ENCODE results near the gene SRSF5.

The SRSF5 gene

DNA sequence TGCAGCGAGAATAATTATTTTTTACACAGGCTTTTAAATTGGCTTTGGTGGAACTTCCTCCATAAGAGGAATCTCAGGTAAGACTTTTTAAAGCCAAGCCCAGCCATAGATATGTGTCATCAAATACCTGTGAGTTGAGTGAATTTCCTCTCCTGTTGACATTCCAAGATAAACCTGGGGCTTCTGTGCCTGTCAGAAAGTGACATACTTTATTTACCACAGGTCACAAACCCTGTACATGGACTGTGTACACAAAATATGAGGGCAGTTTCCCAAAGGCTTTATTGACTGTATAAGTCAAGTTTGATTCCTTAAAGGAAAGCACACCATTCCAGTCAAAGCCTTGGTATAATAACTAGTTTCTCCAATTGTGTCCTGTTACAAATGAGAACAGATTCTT is 25.9 kb upstream of the SRSF5 start:
- H3K36me3 Mint-ChIP-seq (ENCODE audit: low read depth) = no peaks in the 10 kb centered on the region
- no peak overlapping the region for H3K27ac Mint-ChIP-seq
- peaks cover 9% of the 10 kb centered on the region for H3K9me3 Mint-ChIP-seq
- TF ChIP-seq CTCF (IDR thresholded peaks at IDR 0.05; ENCODE audit: unreplicated experiment in 3 of 3) = no peak
- peaks cover 4% of the 10 kb centered on the region for H3K27me3 Mint-ChIP-seq (ENCODE audit: low read depth)
- no peak overlapping the region for H3K4me3 Mint-ChIP-seq
- no peaks in the 10 kb centered on the region for H3K4me1 Mint-ChIP-seq

DNA sequence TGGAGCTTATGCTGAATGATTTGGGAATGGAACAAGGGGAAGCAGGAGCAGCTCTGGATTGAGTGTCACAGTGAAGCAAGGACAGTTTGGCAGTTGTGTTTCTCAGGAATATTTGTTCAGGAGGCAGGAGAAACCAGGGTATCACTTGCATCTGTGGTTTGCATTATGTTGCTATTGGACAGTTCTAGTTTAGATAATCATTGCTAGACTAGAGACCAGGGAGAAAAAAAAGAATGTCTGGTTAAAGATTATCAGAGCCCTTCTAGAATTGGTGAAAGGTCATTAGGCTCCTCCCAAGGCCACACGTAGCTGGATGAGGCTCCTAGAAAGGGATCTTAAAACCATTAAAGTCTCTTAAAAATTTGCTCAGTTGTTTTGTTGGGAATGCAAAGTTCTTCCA is 17.0 kb upstream of the SRSF5 start:
- H3K36me3 Mint-ChIP-seq (ENCODE audit: low read depth) = no peaks in the 10 kb centered on the region
- peaks cover 2% of the 10 kb centered on the region for H3K9me3 Mint-ChIP-seq
- peaks cover 3% of the 10 kb centered on the region for H3K27me3 Mint-ChIP-seq (ENCODE audit: low read depth)
- no peaks in the 10 kb centered on the region for H3K4me1 Mint-ChIP-seq
- no peak overlapping the region for H3K4me3 Mint-ChIP-seq
- no peak for TF ChIP-seq CTCF (IDR thresholded peaks at IDR 0.05; ENCODE audit: unreplicated experiment in 3 of 3)
- H3K27ac Mint-ChIP-seq = peak overlapping the region; percentile 2 to 71 (median 47)

GRCh38 chr14:69750495-69750894 is 16.4 kb upstream of the SRSF5 start:
- Mint-ChIP-seq H3K27ac (peak overlapping the region; percentile 2 to 71 (median 47)), H3K27me3 (ENCODE audit: low read depth) (peaks cover 3% of the 10 kb centered on the region), H3K4me1 (no peaks in the 10 kb centered on the region), H3K4me3 (no peak overlapping the region), H3K9me3 (peaks cover 2% of the 10 kb centered on the region), H3K36me3 (ENCODE audit: low read depth) (no peaks in the 10 kb centered on the region)
- no peak for TF ChIP-seq CTCF (IDR thresholded peaks at IDR 0.05; ENCODE audit: unreplicated experiment in 3 of 3)

DNA sequence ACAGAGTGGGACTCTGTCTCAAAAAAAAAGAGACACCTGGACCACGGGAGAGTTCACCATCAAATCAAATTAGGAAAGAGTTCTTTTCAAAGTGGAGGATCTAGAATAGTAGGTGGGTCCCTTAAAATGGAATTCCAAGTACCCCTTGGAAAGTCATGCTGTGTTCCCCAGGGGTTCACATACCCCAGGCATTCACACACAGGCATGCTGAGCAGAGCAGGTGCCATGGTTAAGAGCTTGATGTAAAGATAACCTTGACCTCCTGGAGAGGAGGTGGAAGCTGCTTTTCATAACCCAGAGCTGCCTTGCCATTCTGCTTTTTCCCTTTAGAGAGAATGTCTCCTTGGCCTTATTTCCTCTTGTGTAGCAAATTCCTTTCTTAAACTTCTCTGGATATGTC is 14.2 kb upstream of the SRSF5 start:
- H3K9me3 Mint-ChIP-seq = no peaks in the 10 kb centered on the region
- no peaks in the 10 kb centered on the region for H3K27me3 Mint-ChIP-seq (ENCODE audit: low read depth)
- H3K36me3 Mint-ChIP-seq (ENCODE audit: low read depth) = no peaks in the 10 kb centered on the region
- no peak for TF ChIP-seq CTCF (IDR thresholded peaks at IDR 0.05; ENCODE audit: unreplicated experiment in 3 of 3)
- no peaks in the 10 kb centered on the region for H3K4me1 Mint-ChIP-seq
- H3K4me3 Mint-ChIP-seq = no peak overlapping the region
- H3K27ac Mint-ChIP-seq = peak overlapping the region in 1 of 3 experiments; percentile 36

DNA sequence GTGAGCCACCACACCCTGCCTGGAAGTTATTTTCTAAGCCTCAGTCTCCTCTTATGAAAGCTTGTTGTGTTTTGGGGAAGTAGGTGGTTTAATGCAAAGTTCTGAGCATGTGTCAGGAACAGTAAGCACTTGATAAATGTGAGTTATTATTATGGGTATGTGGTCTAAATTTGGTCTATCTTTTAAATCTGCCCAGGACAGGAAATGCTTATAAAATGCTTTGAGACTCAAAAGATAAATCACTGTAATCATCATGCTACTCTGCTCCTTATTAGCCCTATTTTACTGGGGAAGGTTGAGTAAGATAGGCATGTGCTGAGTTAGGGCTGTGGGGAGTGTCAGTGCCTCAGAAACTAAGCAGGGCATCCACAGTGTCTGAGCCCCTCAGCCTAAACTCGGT is 13.1 kb upstream of the SRSF5 start:
- Mint-ChIP-seq H3K4me1 (no peaks in the 10 kb centered on the region), H3K4me3 (no peak overlapping the region), H3K9me3 (no peaks in the 10 kb centered on the region), H3K27ac (no peak overlapping the region), H3K36me3 (ENCODE audit: low read depth) (no peaks in the 10 kb centered on the region), H3K27me3 (ENCODE audit: low read depth) (no peaks in the 10 kb centered on the region)
- TF ChIP-seq CTCF (IDR thresholded peaks at IDR 0.05; ENCODE audit: unreplicated experiment in 3 of 3) = no peak

DNA sequence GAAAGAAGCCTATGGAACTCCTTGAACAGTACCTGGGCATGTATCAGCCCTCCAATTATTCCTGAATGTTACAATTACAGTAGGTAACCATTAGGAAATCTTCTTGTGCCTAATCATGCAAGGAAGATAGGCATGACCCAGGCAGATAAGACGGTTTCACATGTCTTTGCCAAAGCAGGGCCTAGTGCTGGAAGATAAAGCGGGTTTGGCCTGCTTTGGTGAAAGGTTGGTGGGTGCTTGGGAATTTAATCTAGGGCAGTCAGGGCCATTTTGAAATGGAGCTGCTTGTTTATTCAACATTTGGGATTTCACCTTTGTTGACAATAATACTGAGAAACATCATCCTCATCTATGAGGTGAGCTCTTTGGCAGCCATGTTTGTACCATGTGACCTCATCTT is 12.5 kb upstream of the SRSF5 start:
- TF ChIP-seq CTCF (IDR thresholded peaks at IDR 0.05; ENCODE audit: unreplicated experiment in 3 of 3) = no peak
- Mint-ChIP-seq H3K4me3 (no peak overlapping the region), H3K9me3 (no peaks in the 10 kb centered on the region), H3K4me1 (no peaks in the 10 kb centered on the region), H3K36me3 (ENCODE audit: low read depth) (no peaks in the 10 kb centered on the region), H3K27ac (no peak overlapping the region), H3K27me3 (ENCODE audit: low read depth) (no peaks in the 10 kb centered on the region)

Measured in nephron (organoid).